Measurements from ENCODE around the gene OST4.

The OST4 gene

DNA sequence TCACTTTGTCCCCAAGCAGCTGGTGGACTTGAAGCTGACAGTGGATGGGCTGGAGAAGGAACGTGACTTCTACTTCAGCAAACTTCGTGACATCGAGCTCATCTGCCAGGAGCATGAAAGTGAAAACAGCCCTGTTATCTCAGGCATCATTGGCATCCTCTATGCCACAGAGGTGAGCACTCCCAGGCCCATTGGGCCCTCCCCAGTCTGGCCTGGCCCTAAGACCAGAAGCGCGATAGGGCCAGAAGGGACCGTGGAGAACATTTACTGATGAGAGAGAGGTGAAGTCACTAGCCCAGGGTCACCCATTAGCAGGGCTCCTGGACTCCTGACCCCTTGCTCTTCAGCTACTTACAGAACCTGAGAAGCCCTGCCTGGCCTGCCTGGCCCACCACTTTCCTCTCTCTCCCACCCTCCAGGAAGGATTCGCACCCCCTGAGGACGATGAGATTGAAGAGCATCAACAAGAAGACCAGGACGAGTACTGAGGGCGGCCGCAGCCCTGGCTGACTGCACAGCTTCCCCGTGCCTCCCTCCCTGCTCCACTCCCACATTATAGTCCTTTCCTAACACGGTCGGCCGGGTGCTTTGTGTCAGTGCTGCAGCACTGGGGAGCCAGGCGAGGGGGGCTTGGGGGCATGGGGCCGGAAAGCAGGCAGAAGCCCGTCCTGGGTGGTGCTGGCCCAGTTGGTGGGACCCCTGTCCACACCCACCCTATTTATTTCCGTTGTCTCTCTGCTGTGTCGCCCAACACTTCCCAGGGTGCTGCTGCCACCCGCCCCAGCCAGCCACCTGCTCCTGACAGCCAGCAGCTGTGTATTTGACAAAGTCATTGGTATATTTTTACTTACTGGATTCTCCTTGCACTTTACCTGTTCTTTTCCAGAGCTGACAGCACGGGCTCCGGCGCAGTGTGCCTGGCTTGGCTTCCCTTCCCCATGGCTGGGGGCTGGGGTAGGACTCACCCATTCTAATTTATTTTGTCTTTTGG, 45.3 kb downstream of the OST4 start:
- DNase-seq (ENCODE audit: low read depth in 3 of 3) = no peak

DNA sequence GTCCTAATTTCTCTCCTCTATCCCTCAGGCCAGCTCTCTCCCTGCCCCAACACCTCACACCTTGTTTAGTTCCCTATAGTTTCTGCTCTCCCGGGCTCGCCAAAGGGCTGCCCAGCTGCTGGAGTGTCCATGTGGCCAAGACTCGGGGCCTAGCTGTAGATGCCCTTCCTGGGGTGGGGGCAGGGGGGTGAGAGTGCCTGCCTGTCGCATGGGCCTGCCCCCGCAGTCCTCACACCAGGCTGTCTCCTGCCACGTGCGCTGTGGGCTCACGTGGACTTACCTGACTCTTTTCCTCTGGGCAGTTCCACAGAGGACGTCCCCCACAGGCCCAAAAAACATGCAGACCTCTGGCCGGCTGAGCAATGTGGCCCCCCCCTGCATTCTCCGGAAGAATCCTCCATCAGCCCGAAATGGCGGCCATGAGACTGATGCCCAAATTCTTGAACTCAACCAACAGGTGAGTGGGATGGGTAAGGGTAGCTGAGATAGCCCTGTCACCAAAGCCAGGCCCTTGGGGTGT, 46.1 kb downstream of the OST4 start:
- no peak for DNase-seq (ENCODE audit: low read depth in 3 of 3)

DNA sequence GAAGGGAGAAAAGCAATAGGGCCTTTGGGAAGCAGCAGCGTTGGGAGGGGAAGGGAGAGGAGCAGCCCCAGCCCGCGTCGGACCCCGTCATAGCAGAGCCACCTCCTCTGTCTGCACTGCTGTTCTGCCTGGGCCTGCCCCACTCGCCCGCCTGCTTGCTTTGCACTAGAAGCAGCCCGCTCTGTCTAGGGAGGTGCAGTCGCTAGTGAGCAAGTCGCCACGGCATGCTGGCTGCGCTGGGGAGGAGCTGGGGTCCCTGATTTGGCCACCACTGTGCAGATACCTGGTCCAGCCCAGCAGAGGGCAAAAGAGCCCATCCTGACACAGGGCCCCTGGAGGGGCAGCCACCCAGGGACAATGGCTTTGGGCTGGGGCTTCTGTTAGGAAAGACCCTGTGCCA, 46.6 kb downstream of the OST4 start:
- no peak for DNase-seq (ENCODE audit: low read depth in 3 of 3)

DNA sequence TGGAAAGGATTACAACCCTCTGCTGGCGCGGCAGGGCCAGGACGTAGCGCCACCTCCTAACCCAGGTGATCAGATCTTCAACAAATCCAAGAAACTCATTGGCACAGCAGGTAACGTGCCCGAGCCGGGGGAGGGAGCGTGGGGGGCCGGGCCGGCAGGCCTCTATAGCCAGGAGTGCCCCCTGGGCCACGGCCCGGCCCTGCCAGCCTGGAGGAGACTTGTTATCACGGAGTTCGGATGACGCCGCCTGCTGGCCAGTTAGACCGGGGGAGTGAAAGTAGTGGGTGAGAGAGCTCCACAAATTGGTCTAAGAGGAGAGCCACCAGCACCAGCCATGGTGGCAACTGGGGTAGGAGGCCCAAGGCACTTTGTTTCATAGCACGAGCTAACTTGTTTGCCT, 47.3 kb downstream of the OST4 start:
- no peak for DNase-seq (ENCODE audit: low read depth in 3 of 3)

DNA sequence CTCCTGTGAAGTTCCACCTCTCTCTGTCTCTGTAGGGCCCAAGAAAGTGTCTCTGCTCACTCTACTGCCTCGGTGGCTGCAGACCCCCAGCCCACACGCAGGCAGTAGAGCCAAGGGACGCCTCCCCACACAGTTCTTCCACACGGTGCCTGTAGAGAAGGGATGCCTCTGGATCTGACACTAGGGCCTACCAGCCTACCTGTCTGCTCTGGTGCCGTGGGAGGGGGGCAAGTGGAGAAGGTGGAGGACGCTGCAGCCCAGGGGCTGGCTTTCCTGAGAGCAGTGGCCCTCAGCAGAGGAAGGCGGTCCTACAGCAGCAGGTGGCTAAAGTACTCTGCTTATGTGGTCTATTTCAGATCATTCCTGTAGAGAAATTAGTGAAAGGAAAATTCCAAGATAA, 47.7 kb downstream of the OST4 start:
- DNase-seq (ENCODE audit: low read depth in 3 of 3) = no peak

DNA sequence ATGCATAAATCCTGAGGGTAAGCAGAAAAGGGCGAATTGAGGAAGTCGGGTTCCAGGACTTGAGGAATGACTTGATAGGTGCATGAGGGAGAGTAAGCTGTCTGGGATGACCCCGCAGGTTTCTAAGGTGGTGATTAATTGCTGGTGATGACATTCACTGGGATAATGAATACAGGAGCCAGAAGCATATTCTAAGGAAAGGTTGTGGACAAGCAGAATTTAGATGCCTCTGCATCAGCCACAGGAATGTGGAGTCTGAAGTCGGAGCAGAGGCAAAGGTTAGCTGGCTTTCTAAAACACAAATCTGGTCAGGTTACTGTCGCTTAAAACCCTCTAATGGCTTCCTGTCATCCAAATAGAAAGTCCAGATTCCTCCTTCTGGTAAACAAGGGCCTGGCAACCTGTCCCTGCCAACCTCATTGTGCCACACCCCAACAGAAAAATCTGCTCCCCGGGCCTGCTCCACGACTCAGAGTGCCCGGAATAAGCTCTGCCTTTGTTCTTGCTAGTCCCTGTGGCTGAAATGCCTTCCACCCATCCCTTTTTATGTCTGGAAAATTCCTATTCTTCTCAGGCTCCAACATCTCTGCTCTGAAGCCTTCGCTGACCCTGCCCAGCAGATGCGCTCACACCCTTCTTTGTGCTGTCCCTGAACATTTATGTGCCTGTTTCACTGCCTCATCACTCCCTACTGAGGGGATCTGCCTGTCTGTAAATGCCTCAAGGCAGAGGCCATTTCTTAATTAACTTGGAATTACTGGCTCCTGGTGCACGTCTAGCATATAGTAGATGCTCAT, 50.0 kb downstream of the OST4 start:
- DNase-seq (ENCODE audit: low read depth in 3 of 3) = no peak
